ENCODE results near the gene PAMR1.
A peak's percentile ranks its signal among the peaks of the same experiment; 100 is the strongest.

Gene PAMR1

DNA sequence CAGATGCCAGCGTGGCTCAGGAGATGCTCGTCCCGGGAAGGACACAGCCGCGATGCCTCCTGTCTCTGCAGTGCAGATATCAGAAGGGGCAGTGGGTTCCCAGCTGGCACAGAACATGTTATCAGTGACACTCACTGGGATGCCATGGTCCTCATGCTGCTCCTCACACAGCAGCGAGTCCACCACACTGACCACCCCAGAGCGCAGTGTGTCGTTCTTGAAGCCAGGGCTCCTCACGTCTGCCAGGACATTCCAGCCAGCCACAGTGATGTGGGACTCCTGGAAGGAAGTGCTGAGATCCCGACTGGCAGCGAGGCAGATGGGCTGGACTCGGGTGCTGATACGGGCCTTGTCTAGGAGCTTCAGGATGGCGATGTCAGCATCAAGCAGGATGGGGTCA is 93.0 kb downstream of the PAMR1 start:
- no peak overlapping the region for H4K8ac ChIP-seq (ENCODE audit: low read length)

DNA sequence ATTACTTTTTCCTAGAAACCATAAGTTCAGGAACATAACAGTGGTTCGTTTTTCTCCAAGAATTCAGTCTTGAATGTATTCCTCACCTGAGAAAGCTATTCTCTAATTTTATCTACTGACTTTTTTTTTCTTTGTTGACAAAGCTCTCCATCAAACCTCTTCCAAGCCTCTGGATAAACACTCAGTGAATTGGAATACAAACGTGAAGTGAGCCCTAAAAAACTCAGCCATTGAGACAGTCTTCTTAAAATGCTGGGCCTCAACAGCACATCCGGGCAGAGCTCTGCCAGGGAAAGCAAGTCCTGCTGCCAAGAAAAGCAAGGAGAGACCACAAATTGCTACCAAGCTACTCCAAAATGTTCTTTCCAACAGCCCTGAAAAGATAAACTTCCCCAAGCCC is 98.3 kb downstream of the PAMR1 start:
- Histone ChIP-seq H2BK15ac (ENCODE audit: low read depth, poor library complexity, severe bottlenecking) (no peak overlapping the region), H3K9ac (ENCODE audit: low read length) (peak overlapping the region; percentile 3), H2BK12ac (ENCODE audit: low read length in 2 of 2) (no peak overlapping the region)

More for the DNA sequence above, 93.0 kb downstream of the PAMR1 start:
- no peak overlapping the region for H2BK5ac ChIP-seq (ENCODE audit: low read depth, low read length, poor library complexity, severe bottlenecking)
- peak overlapping the region in 1 of 2 experiments; percentile 35 for H3K14ac ChIP-seq (ENCODE audit: low read length in 2 of 2)
- no peak overlapping the region for H2AFZ ChIP-seq (ENCODE audit: low read depth, low read length)
- DNase-seq: no peak
- no peaks in the 10 kb centered on the region for H3K9me3 ChIP-seq (ENCODE audit: control insufficient read depth, low read length)
- H3K27ac ChIP-seq (ENCODE audit: low read length, poor library complexity, severe bottlenecking): no peak overlapping the region
- peaks cover 0 to 62% of the 10 kb centered on the region in 2 experiments for H3K27me3 ChIP-seq (ENCODE audit: control insufficient read depth in 1 of 2, insufficient read depth in 1 of 2, low read length in 2 of 2)
- H3K4ac ChIP-seq (ENCODE audit: low read depth in 1 of 2, low read length in 2 of 2): no peak overlapping the region
- no peak overlapping the region for H2AK5ac ChIP-seq (ENCODE audit: low read length, severe bottlenecking)
- H3K4me1 ChIP-seq (ENCODE audit: control insufficient read depth, insufficient read depth, low read depth, low read length): no peaks in the 10 kb centered on the region
- H3K4me2 ChIP-seq (ENCODE audit: low read length, poor library complexity, severe bottlenecking): no peak overlapping the region
- no peak overlapping the region for H3K18ac ChIP-seq (ENCODE audit: low read depth in 1 of 2, low read length in 2 of 2)
- no peak overlapping the region for H3K23ac ChIP-seq (ENCODE audit: low read length in 2 of 2)
- no peaks in the 10 kb centered on the region for H3K79me1 ChIP-seq (replicated peaks; ENCODE audit: low read length, poor library complexity, severe bottlenecking)
- H2BK12ac ChIP-seq (ENCODE audit: low read length in 2 of 2): no peak overlapping the region
- no peak overlapping the region for H3K4me3 ChIP-seq (ENCODE audit: insufficient read depth in 1 of 2, low read depth in 1 of 2, low read length in 2 of 2)
- peaks cover 0 to 96% of the 10 kb centered on the region in 2 experiments for H3K36me3 ChIP-seq (ENCODE audit: control insufficient read depth in 1 of 2, insufficient read depth in 2 of 2, low read depth in 1 of 2, low read length in 2 of 2)
- no peak overlapping the region for H2BK15ac ChIP-seq (ENCODE audit: low read depth, poor library complexity, severe bottlenecking)
- WGBS: 93% methylated on average over 14 of the region's 14 CpGs
- no peak overlapping the region for H3K9ac ChIP-seq (ENCODE audit: low read length)
- H4K91ac ChIP-seq (ENCODE audit: low read length): no peak overlapping the region
- no peak overlapping the region for H2BK120ac ChIP-seq (ENCODE audit: low read depth, low read length)

DNA sequence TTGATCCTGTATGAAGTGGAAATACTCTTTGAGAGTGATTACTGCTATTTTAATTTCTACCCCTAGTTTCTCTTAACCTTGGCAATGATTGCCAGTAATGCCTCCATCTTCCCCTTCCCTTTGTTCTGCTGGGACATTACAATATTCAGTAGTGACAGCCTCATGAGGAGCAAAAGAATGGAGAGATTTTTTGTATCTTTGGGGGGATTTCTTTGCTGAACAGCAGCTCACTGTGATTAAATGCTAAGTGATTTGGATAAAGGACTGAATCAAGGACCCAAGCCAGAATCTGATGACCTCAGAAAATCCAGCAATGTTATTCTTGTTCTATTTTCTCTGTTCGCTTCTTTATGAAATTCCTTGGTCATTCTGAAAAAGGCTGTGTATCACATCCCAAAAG is 99.1 kb downstream of the PAMR1 start:
- Histone ChIP-seq H3K27ac (ENCODE audit: low read length, poor library complexity, severe bottlenecking) (no peak overlapping the region), H3K9me3 (ENCODE audit: control insufficient read depth, low read length) (no peaks in the 10 kb centered on the region), H4K91ac (ENCODE audit: low read length) (no peak overlapping the region), H2BK15ac (ENCODE audit: low read depth, poor library complexity, severe bottlenecking) (no peak overlapping the region), H3K14ac (ENCODE audit: low read length in 2 of 2) (no peak overlapping the region), H2BK120ac (ENCODE audit: low read depth, low read length) (no peak overlapping the region), H2BK12ac (ENCODE audit: low read length in 2 of 2) (no peak overlapping the region), H3K36me3 (ENCODE audit: control insufficient read depth in 1 of 2, insufficient read depth in 2 of 2, low read depth in 1 of 2, low read length in 2 of 2) (peaks cover 0 to 96% of the 10 kb centered on the region in 2 experiments), H2AFZ (ENCODE audit: low read depth, low read length) (no peak overlapping the region), H3K4me3 (ENCODE audit: insufficient read depth in 1 of 2, low read depth in 1 of 2, low read length in 2 of 2) (no peak overlapping the region), H3K9ac (ENCODE audit: low read length) (no peak overlapping the region), H3K4me1 (ENCODE audit: control insufficient read depth, insufficient read depth, low read depth, low read length) (no peaks in the 10 kb centered on the region), H3K27me3 (ENCODE audit: control insufficient read depth in 1 of 2, insufficient read depth in 1 of 2, low read length in 2 of 2) (peaks cover 0 to 72% of the 10 kb centered on the region in 2 experiments), H3K23ac (ENCODE audit: low read length in 2 of 2) (no peak overlapping the region), H3K4ac (ENCODE audit: low read depth in 1 of 2, low read length in 2 of 2) (no peak overlapping the region), H2BK5ac (ENCODE audit: low read depth, low read length, poor library complexity, severe bottlenecking) (no peak overlapping the region), H4K8ac (ENCODE audit: low read length) (no peak overlapping the region), H2AK5ac (ENCODE audit: low read length, severe bottlenecking) (no peak overlapping the region), H3K18ac (ENCODE audit: low read depth in 1 of 2, low read length in 2 of 2) (no peak overlapping the region), H3K4me2 (ENCODE audit: low read length, poor library complexity, severe bottlenecking) (no peak overlapping the region), H3K79me1 (replicated peaks; ENCODE audit: low read length, poor library complexity, severe bottlenecking) (no peaks in the 10 kb centered on the region)
- DNase-seq: no peak
- 100% methylated on average over 1 of the region's 1 CpG for WGBS

More for the DNA sequence above, 98.3 kb downstream of the PAMR1 start:
- Histone ChIP-seq H4K91ac (ENCODE audit: low read length) (no peak overlapping the region), H2AFZ (ENCODE audit: low read depth, low read length) (no peak overlapping the region), H3K27me3 (ENCODE audit: control insufficient read depth in 1 of 2, insufficient read depth in 1 of 2, low read length in 2 of 2) (peaks cover 0 to 72% of the 10 kb centered on the region in 2 experiments), H4K8ac (ENCODE audit: low read length) (no peak overlapping the region), H3K27ac (ENCODE audit: low read length, poor library complexity, severe bottlenecking) (no peak overlapping the region), H3K14ac (ENCODE audit: low read length in 2 of 2) (no peak overlapping the region), H3K4me1 (ENCODE audit: control insufficient read depth, insufficient read depth, low read depth, low read length) (no peaks in the 10 kb centered on the region), H3K9me3 (ENCODE audit: control insufficient read depth, low read length) (no peaks in the 10 kb centered on the region), H3K4me2 (ENCODE audit: low read length, poor library complexity, severe bottlenecking) (no peak overlapping the region), H2BK5ac (ENCODE audit: low read depth, low read length, poor library complexity, severe bottlenecking) (no peak overlapping the region), H3K18ac (ENCODE audit: low read depth in 1 of 2, low read length in 2 of 2) (no peak overlapping the region), H3K4me3 (ENCODE audit: insufficient read depth in 1 of 2, low read depth in 1 of 2, low read length in 2 of 2) (no peak overlapping the region), H3K36me3 (ENCODE audit: control insufficient read depth in 1 of 2, insufficient read depth in 2 of 2, low read depth in 1 of 2, low read length in 2 of 2) (peaks cover 0 to 96% of the 10 kb centered on the region in 2 experiments), H3K4ac (ENCODE audit: low read depth in 1 of 2, low read length in 2 of 2) (no peak overlapping the region), H2AK5ac (ENCODE audit: low read length, severe bottlenecking) (no peak overlapping the region), H3K79me1 (replicated peaks; ENCODE audit: low read length, poor library complexity, severe bottlenecking) (no peaks in the 10 kb centered on the region), H2BK120ac (ENCODE audit: low read depth, low read length) (no peak overlapping the region), H3K23ac (ENCODE audit: low read length in 2 of 2) (no peak overlapping the region)
- 75% methylated on average over 3 of the region's 3 CpGs for WGBS
- DNase-seq: no peak

DNA sequence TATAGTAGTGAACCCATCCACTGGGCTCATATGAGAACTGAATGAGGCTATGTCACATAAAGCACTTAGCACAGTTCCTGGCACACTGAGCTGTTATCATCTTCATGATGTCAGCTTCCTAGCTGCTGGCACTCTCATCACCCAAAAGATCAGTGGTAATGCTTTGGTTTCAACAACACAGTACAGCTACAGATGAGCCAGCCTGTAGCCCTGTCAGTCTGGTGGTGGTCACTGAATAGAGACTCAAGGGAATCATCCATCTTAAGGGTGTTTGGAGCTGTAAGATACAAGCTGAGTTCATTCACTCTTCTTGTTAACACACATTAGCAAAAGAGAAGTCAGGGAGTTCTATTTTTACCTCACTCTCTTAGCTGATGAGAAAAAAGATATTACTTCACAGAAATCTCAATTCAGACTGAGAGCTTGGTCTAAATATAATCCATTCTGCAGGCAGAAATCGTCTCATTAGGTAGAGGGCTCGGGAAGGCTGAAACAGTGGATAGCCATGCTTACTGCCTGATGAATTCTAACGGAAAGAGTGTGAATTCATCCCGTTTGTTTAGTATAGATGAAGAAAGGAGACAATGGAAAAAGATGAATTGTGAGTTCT is 99.7 kb downstream of the PAMR1 start:
- H2AK5ac ChIP-seq (ENCODE audit: low read length, severe bottlenecking): no peak overlapping the region
- H3K79me1 ChIP-seq (replicated peaks; ENCODE audit: low read length, poor library complexity, severe bottlenecking): no peaks in the 10 kb centered on the region
- peaks cover 0 to 96% of the 10 kb centered on the region in 2 experiments for H3K36me3 ChIP-seq (ENCODE audit: control insufficient read depth in 1 of 2, insufficient read depth in 2 of 2, low read depth in 1 of 2, low read length in 2 of 2)
- H4K8ac ChIP-seq (ENCODE audit: low read length): no peak overlapping the region
- no peak overlapping the region for H2BK15ac ChIP-seq (ENCODE audit: low read depth, poor library complexity, severe bottlenecking)
- H3K27ac ChIP-seq (ENCODE audit: low read length, poor library complexity, severe bottlenecking): no peak overlapping the region
- H3K14ac ChIP-seq (ENCODE audit: low read length in 2 of 2): no peak overlapping the region
- H3K27me3 ChIP-seq (ENCODE audit: control insufficient read depth in 1 of 2, insufficient read depth in 1 of 2, low read length in 2 of 2): peaks cover 0 to 72% of the 10 kb centered on the region in 2 experiments
- no peak overlapping the region for H2BK120ac ChIP-seq (ENCODE audit: low read depth, low read length)
- H4K91ac ChIP-seq (ENCODE audit: low read length): no peak overlapping the region
- H2BK12ac ChIP-seq (ENCODE audit: low read length in 2 of 2): no peak overlapping the region
- H2AFZ ChIP-seq (ENCODE audit: low read depth, low read length): no peak overlapping the region
- no peak overlapping the region for H3K23ac ChIP-seq (ENCODE audit: low read length in 2 of 2)
- no peak overlapping the region for H3K4me3 ChIP-seq (ENCODE audit: insufficient read depth in 1 of 2, low read depth in 1 of 2, low read length in 2 of 2)
- no peaks in the 10 kb centered on the region for H3K4me1 ChIP-seq (ENCODE audit: control insufficient read depth, insufficient read depth, low read depth, low read length)
- H2BK5ac ChIP-seq (ENCODE audit: low read depth, low read length, poor library complexity, severe bottlenecking): no peak overlapping the region
- no peak overlapping the region for H3K4ac ChIP-seq (ENCODE audit: low read depth in 1 of 2, low read length in 2 of 2)
- H3K9me3 ChIP-seq (ENCODE audit: control insufficient read depth, low read length): no peaks in the 10 kb centered on the region
- H3K18ac ChIP-seq (ENCODE audit: low read depth in 1 of 2, low read length in 2 of 2): no peak overlapping the region
- no peak for DNase-seq
- no peak overlapping the region for H3K9ac ChIP-seq (ENCODE audit: low read length)
- WGBS: 82% methylated on average over 3 of the region's 4 CpGs
- no peak overlapping the region for H3K4me2 ChIP-seq (ENCODE audit: low read length, poor library complexity, severe bottlenecking)

All from mesenchymal stem cell (in vitro differentiated cells and primary cell).